Esophagus muscularis mucosa (tissue), 4 donors: ENCODE measurements around the gene NDST1.

Source experiments
- EP300 ChIP-seq: sonication (generic); formaldehyde crosslinking; IDR thresholded peaks from one replicate; pipeline ENCODE4 v1.6.1; 2017; ENCODE audit warnings: antibody characterized with exemption
- POLR2A ChIP-seq: fragments of 450-650 bp; IDR thresholded peaks from one replicate; pipeline ENCODE4 v1.6.1; 2017; ENCODE audit warnings: antibody characterized with exemption, moderate library complexity, mild to moderate bottlenecking, low read depth
- POLR2AphosphoS5 ChIP-seq, 2 donors: sonication (generic); formaldehyde crosslinking; IDR thresholded peaks; one replicate each; pipeline ENCODE4 v1.6.1; 2017; ENCODE audit warnings: antibody characterized with exemption in 2 of 2
- TF ChIP-seq, protein P1 (sequence below), 3 experiments: fragments of 200-600 bp in 2 of 3; fragments of 450-650 bp in 1 of 3; sonication (generic) in 2 of 3; IDR thresholded peaks; one replicate each; pipeline ENCODE4 v1.5.1; 2017 to 2019; ENCODE audit warnings: antibody characterized with exemption in 3 of 3, mild to moderate bottlenecking in 2 of 3, moderate library complexity in 1 of 3

DNA sequence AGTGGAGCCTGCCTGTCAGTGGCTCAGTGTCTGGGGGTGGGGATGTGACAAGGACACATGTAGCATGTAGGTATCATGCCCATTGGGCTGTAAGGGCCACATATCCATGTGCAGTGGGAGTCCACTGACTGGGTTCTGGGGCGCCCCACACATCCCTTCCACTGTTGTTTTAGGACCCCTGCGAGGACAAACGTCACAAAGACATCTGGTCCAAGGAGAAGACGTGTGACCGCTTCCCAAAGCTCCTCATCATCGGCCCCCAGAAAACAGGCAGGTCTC lies 33.4 kb downstream of the NDST1 start:
- TF ChIP-seq POLR2AphosphoS5 (IDR thresholded peaks at IDR 0.05) (no peak), POLR2A (no peak), EP300 (no peak)
- TF ChIP-seq, protein P1, sequence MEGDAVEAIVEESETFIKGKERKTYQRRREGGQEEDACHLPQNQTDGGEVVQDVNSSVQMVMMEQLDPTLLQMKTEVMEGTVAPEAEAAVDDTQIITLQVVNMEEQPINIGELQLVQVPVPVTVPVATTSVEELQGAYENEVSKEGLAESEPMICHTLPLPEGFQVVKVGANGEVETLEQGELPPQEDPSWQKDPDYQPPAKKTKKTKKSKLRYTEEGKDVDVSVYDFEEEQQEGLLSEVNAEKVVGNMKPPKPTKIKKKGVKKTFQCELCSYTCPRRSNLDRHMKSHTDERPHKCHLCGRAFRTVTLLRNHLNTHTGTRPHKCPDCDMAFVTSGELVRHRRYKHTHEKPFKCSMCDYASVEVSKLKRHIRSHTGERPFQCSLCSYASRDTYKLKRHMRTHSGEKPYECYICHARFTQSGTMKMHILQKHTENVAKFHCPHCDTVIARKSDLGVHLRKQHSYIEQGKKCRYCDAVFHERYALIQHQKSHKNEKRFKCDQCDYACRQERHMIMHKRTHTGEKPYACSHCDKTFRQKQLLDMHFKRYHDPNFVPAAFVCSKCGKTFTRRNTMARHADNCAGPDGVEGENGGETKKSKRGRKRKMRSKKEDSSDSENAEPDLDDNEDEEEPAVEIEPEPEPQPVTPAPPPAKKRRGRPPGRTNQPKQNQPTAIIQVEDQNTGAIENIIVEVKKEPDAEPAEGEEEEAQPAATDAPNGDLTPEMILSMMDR (IDR thresholded peaks at IDR 0.05), result no peak
